Adipocyte (in vitro differentiated cells): ENCODE data around the gene CPNE5.
"Not testable (repeated sequence)": the region's sequence is repeated elsewhere in the genome, so short reads cannot be mapped to it uniquely, and the experiment has no call there.

Experiments
- DNase-seq: peaks from one replicate; pipeline ENCODE4 v3.0.0-alpha.2; 2015; ENCODE audit warnings: low read depth
- H3K27me3 ChIP-seq: replicated peaks from 2 replicates; pipeline ENCODE4 v1.7.0; 2013; ENCODE audit warnings: mild to moderate bottlenecking, low read length, moderate library complexity; ENCODE audit not compliant: control insufficient read depth, insufficient read depth
- H3K36me3 ChIP-seq: 2 replicates; pipeline ENCODE4 v1.7.0; 2013; ENCODE audit warnings: low read length, mild to moderate bottlenecking, moderate library complexity; ENCODE audit not compliant: control insufficient read depth, insufficient read depth, severe bottlenecking
- H3K4me1 ChIP-seq: 2 replicates; pipeline ENCODE4 v1.7.0; 2013; ENCODE audit warnings: mild to moderate bottlenecking, low read length, moderate library complexity; ENCODE audit not compliant: control insufficient read depth, insufficient read depth
- H3K4me3 ChIP-seq: 2 replicates; pipeline ENCODE4 v1.7.0; 2013; ENCODE audit warnings: mild to moderate bottlenecking, low read length, moderate library complexity
- H3K9ac ChIP-seq: 2 replicates; pipeline ENCODE4 v1.7.0; 2013; ENCODE audit warnings: mild to moderate bottlenecking, low read length, moderate library complexity
- H3K9me3 ChIP-seq: 2 replicates; pipeline ENCODE4 v1.7.0; 2013; ENCODE audit warnings: mild to moderate bottlenecking, low read length, moderate library complexity; ENCODE audit not compliant: control insufficient read depth

The CPNE5 gene

GRCh38 chr6:36820700-36821580 is 18.3 kb downstream of the CPNE5 start:
- no peak overlapping the region for H3K9ac ChIP-seq
- H3K4me3 ChIP-seq, result no peak overlapping the region
- no peaks in the 10 kb centered on the region for H3K36me3 ChIP-seq
- no peaks in the 10 kb centered on the region for H3K9me3 ChIP-seq
- peak; percentile 44 for DNase-seq
- no peaks in the 10 kb centered on the region for H3K4me1 ChIP-seq
- peaks cover 32% of the 10 kb centered on the region for H3K27me3 ChIP-seq

- Histone ChIP-seq H3K36me3 (no peaks in the 10 kb centered on the region), H3K9me3 (no peaks in the 10 kb centered on the region), H3K4me1 (no peaks in the 10 kb centered on the region), H3K4me3 (no peak overlapping the region), H3K9ac (no peak overlapping the region), H3K27me3 (peaks cover 27% of the 10 kb centered on the region)
- DNase-seq, result no peak
These were observed 20.5 kb downstream of the CPNE5 start for GRCh38 chr6:36818756-36819155.

GRCh38 chr6:36817847-36818246 is 21.4 kb downstream of the CPNE5 start:
- Histone ChIP-seq H3K4me1 (no peaks in the 10 kb centered on the region), H3K4me3 (no peak overlapping the region), H3K9ac (no peak overlapping the region), H3K36me3 (no peaks in the 10 kb centered on the region), H3K27me3 (peaks cover 21% of the 10 kb centered on the region), H3K9me3 (no peaks in the 10 kb centered on the region)
- DNase-seq, result no peak

GRCh38 chr6:36817176-36817817 is 21.9 kb downstream of the CPNE5 start:
- Histone ChIP-seq H3K4me1 (no peaks in the 10 kb centered on the region), H3K4me3 (no peak overlapping the region), H3K9ac (no peak overlapping the region), H3K9me3 (no peaks in the 10 kb centered on the region), H3K27me3 (peaks cover 19% of the 10 kb centered on the region), H3K36me3 (no peaks in the 10 kb centered on the region)
- DNase-seq, result no peak

GRCh38 chr6:36815962-36816735 is 23.1 kb downstream of the CPNE5 start:
- no peak for DNase-seq
- H3K36me3 ChIP-seq, result no peaks in the 10 kb centered on the region
- H3K4me3 ChIP-seq, result no peak overlapping the region
- H3K4me1 ChIP-seq, result no peaks in the 10 kb centered on the region
- no peak overlapping the region for H3K9ac ChIP-seq
- H3K27me3 ChIP-seq, result peaks cover 17% of the 10 kb centered on the region
- no peaks in the 10 kb centered on the region for H3K9me3 ChIP-seq

GRCh38 chr6:36814249-36814648 is 25.0 kb downstream of the CPNE5 start:
- Histone ChIP-seq H3K4me1 (no peaks in the 10 kb centered on the region), H3K27me3 (peaks cover 30% of the 10 kb centered on the region), H3K4me3 (no peak overlapping the region), H3K9me3 (no peaks in the 10 kb centered on the region), H3K9ac (no peak overlapping the region), H3K36me3 (no peaks in the 10 kb centered on the region)
- DNase-seq, result no peak

GRCh38 chr6:36813526-36813925 is 25.7 kb downstream of the CPNE5 start:
- no peaks in the 10 kb centered on the region for H3K9me3 ChIP-seq

GRCh38 chr6:36813047-36813446 is 26.2 kb downstream of the CPNE5 start:
- not testable (repeated sequence) for H3K9me3 ChIP-seq, H3K9ac ChIP-seq, DNase-seq, H3K36me3 ChIP-seq, H3K4me1 ChIP-seq, H3K4me3 ChIP-seq
- peaks cover 40% of the 10 kb centered on the region for H3K27me3 ChIP-seq

More at GRCh38 chr6:36813526-36813925, 25.7 kb downstream of the CPNE5 start:
- Histone ChIP-seq H3K9ac (no peak overlapping the region), H3K4me1 (no peaks in the 10 kb centered on the region), H3K36me3 (no peaks in the 10 kb centered on the region), H3K27me3 (peaks cover 38% of the 10 kb centered on the region), H3K4me3 (no peak overlapping the region)
- DNase-seq, result no peak

- no peak overlapping the region for H3K4me3 ChIP-seq
- H3K4me1 ChIP-seq, result no peaks in the 10 kb centered on the region
- H3K27me3 ChIP-seq, result peaks cover 57% of the 10 kb centered on the region
- no peak for DNase-seq
- no peaks in the 10 kb centered on the region for H3K9me3 ChIP-seq
- H3K36me3 ChIP-seq, result no peaks in the 10 kb centered on the region
- H3K9ac ChIP-seq, result no peak overlapping the region
These were observed 29.1 kb downstream of the CPNE5 start for GRCh38 chr6:36809941-36810803.

- DNase-seq, result no peak
- Histone ChIP-seq H3K27me3 (peaks cover 65% of the 10 kb centered on the region), H3K36me3 (no peaks in the 10 kb centered on the region), H3K9me3 (no peaks in the 10 kb centered on the region), H3K4me3 (no peak overlapping the region), H3K4me1 (no peaks in the 10 kb centered on the region), H3K9ac (no peak overlapping the region)
These were observed 30.1 kb downstream of the CPNE5 start for GRCh38 chr6:36809156-36809555.
